ENCODE measurements around the gene APLN.

APLN gene

DNA sequence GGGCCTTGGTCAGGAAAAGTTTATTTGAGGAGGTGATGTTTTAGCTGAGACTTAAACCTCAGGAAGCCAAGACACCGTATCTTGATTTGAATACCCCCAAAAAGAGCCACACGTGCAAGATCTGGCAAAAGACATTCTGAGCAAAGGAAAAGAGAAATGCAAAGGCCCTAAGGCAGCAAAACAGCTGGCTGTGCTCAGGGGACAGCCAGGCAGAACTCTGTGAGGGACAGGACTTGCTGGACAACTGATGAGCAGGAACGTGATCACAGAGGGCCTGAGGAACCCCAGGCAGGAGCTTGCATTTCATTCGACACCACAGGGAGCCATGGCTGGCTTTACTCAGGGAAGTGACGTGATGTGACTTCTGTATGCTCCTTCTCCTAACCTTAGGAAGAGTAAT lies 58.7 kb downstream of the APLN start:
- DNase-seq (ENCODE audit: low spot score) = no peak
